Endodermal cell (in vitro differentiated cells): ENCODE results near the gene AQP1. TPM values are rescaled to one million over a fixed set of nuclear protein-coding genes. Genes with fewer than 3 reads are reported as not detected.

Experiments
- DNase-seq: peaks from one replicate; pipeline ENCODE4 v3.0.0-alpha.2; 2017
- H3K27ac ChIP-seq: 2 replicates; pipeline ENCODE4 v1.5.1; 2013; ENCODE audit warnings: mild to moderate bottlenecking, low read depth, low read length, moderate library complexity
- H3K27me3 ChIP-seq: 2 replicates; pipeline ENCODE4 v1.6.1; 2013; ENCODE audit warnings: mild to moderate bottlenecking, low read length, moderate library complexity; ENCODE audit not compliant: insufficient read depth, control insufficient read depth, poor library complexity, severe bottlenecking
- H3K36me3 ChIP-seq: 2 replicates; pipeline ENCODE4 v1.7.0; 2013; ENCODE audit warnings: mild to moderate bottlenecking, low read length, moderate library complexity; ENCODE audit not compliant: control insufficient read depth, insufficient read depth
- H3K4me1 ChIP-seq: one replicate; pipeline ENCODE4 v1.7.0; 2013; ENCODE audit warnings: low read length; ENCODE audit not compliant: control insufficient read depth, insufficient read depth
- H3K4me3 ChIP-seq: 2 replicates; pipeline ENCODE4 v1.5.1; 2013; ENCODE audit warnings: mild to moderate bottlenecking, low read length, moderate library complexity
- H3K9ac ChIP-seq: 2 replicates; pipeline ENCODE4 v1.6.1; 2013; ENCODE audit warnings: mild to moderate bottlenecking, low read length, moderate library complexity; ENCODE audit not compliant: poor library complexity, severe bottlenecking; ENCODE audit errors: extremely low read depth
- H3K9me3 ChIP-seq: 2 replicates; pipeline ENCODE4 v1.6.1; 2013; ENCODE audit warnings: mild to moderate bottlenecking, low read length, moderate library complexity; ENCODE audit not compliant: control insufficient read depth
- H3K27ac Mint-ChIP-seq: 2 replicates; pipeline ENCODE4 v1.8.0; 2020; ENCODE audit warnings: mixed read lengths
- H3K27me3 Mint-ChIP-seq: 2 replicates; pipeline ENCODE4 v1.8.0; 2021; ENCODE audit warnings: mild to moderate bottlenecking, mixed read lengths; ENCODE audit not compliant: insufficient read depth
- H3K36me3 Mint-ChIP-seq: 2 replicates; pipeline ENCODE4 v1.8.0; 2020; ENCODE audit warnings: low read depth, mixed read lengths
- H3K4me1 Mint-ChIP-seq: 2 replicates; pipeline ENCODE4 v1.8.0; 2020; ENCODE audit warnings: mixed read lengths
- H3K4me3 Mint-ChIP-seq: 2 replicates; pipeline ENCODE4 v1.8.0; 2020; ENCODE audit warnings: mild to moderate bottlenecking, moderate library complexity, mixed read lengths
- H3K9me3 Mint-ChIP-seq: 2 replicates; pipeline ENCODE4 v1.8.0; 2020; ENCODE audit warnings: mild to moderate bottlenecking, mixed read lengths
- CTCF ChIP-seq: fragments of 200-600 bp; sonication (generic); conservative IDR thresholded peaks from 2 replicates; pipeline ENCODE4 v1.5.0; 2021; ENCODE audit warnings: antibody characterized with exemption, mild to moderate bottlenecking
- WGBS, 2 experiments: methylation state at CpG; one replicate each; pipeline versions ENCODE4 v1.1.5 to v1.1.7; 2013; ENCODE audit warnings: missing lambda C conversion rate in 2 of 2, mixed read lengths in 1 of 2; ENCODE audit not compliant: insufficient coverage in 1 of 2, insufficient read length in 1 of 2; 5-methylcytosine and 5-hydroxymethylcytosine counted together
- total RNA-seq, 2 donors: library from RNA; stranded (reverse); fragmentation: NEBNext Ultra II Directional in 1 of 2; extraction: Animal tissue kit (Norgen Biotek cat#: 25700) in 1 of 2; gene quantifications; 2 replicates in 1 of 2; 3 replicates in 1 of 2; pipeline ENCODE4 v1.2.1, GENCODE V29; 2021

AQP1 gene
- total RNA-seq, 2 donors from 2014 or later, result 0.26 to 0.91 TPM

DNA sequence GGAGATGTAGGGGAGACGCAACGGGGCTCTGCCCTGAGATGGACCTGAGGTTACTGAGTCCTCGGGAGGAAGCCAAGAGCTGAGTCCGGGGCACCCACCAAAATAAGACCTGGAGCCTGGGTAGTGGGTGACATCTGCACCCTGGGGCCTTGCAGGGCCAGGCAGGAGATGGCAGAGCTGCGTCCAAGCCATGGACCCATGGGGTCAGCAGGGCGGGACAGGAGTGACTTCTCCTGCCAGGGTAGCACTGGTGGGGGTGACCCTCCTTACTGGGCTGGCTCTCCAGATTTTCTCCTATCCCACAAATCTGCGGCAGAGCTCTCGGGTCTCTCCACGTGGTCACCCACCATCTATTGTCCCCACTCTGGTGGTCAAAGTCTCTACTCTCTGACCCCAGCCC is 54.2 kb downstream of the AQP1 start:
- H3K4me1 ChIP-seq, result no peaks in the 10 kb centered on the region
- Mint-ChIP-seq H3K4me1 (peaks cover 2% of the 10 kb centered on the region), H3K27ac (no peak overlapping the region), H3K4me3 (no peak overlapping the region), H3K36me3 (no peaks in the 10 kb centered on the region), H3K9me3 (no peaks in the 10 kb centered on the region), H3K27me3 (peaks cover 11% of the 10 kb centered on the region)
- no peaks in the 10 kb centered on the region for H3K9me3 ChIP-seq
- TF ChIP-seq CTCF, result no peak
- H3K9ac ChIP-seq, result no peak overlapping the region
- H3K27ac ChIP-seq, result no peak overlapping the region
- peaks cover 14% of the 10 kb centered on the region for H3K27me3 ChIP-seq
- no peaks in the 10 kb centered on the region for H3K36me3 ChIP-seq
- WGBS, 2 experiments, result 89 to 100% methylated on average over 6 to 9 of the region's 9 CpGs
- DNase-seq, result no peak
- no peak overlapping the region for H3K4me3 ChIP-seq

DNA sequence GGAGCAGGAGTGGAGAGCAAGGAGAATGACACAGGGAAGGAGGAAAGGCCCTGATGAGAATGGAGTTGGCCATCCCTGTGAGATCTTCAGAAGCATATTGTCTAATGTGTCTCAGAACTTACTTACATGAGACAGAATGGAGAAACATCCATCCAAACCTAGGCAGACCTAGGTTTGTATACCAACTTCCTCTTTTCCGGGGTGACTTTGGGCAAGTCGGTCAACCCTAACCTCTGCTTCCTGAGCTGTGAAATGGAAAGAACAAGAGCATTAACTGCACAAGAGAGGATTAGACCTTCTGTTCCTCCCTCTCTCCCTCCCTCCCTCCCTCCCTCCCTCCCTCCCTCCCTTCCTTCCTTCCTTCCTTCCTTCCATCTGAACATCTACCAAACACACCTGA is 56.6 kb downstream of the AQP1 start:
- peaks cover 14% of the 10 kb centered on the region for H3K27me3 ChIP-seq
- H3K4me1 ChIP-seq, result no peaks in the 10 kb centered on the region
- H3K27ac ChIP-seq, result no peak overlapping the region
- 92% methylated on average over 2 of the region's 2 CpGs; no CpG with 5 or more reads in 1 of the 2 experiments for WGBS, 2 experiments
- no peak for DNase-seq
- H3K36me3 ChIP-seq, result no peaks in the 10 kb centered on the region
- Mint-ChIP-seq H3K9me3 (no peaks in the 10 kb centered on the region), H3K4me1 (peaks cover 4% of the 10 kb centered on the region), H3K27me3 (peaks cover 24% of the 10 kb centered on the region), H3K36me3 (no peaks in the 10 kb centered on the region), H3K4me3 (no peak overlapping the region), H3K27ac (no peak overlapping the region)
- no peak overlapping the region for H3K4me3 ChIP-seq
- TF ChIP-seq CTCF, result no peak
- no peaks in the 10 kb centered on the region for H3K9me3 ChIP-seq
- no peak overlapping the region for H3K9ac ChIP-seq

DNA sequence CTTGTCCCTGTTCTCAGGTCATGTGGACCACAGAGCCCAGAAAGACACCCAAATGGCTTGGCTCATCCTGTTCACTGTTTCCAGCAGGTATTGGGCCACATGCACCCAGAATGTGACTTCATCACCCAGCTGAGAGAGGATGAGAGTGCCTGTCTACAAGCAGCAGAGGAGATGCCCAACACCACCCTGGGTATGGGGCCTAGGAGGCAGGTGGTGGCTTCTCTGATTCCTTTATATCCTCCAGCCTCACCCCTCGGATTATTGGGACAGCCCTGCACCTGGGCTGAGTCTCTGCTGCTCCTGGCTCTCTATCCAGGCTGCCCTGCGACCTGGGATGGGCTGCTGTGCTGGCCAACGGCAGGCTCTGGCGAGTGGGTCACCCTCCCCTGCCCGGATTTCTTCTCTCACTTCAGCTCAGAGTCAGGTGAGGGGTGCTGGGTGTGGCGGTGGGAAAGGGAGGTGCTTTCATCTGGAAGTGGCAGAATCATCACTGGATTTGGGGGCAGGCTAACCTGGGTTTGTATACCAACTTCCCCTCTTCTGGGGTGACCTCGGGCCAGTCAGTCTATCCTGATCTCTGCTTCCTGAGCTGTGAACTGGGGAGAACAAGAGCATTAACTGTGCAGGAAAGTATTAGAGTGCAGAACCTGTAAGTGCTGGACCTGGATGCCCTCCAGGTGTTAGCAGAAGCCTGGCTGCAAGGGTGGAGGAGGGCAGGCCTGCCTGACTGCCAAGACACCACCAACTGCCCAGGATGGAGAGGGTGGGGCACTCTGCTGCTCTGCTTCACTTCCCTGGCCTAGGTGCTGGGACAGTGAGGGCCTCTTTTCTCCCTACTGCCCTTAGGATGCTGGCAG is 57.3 kb downstream of the AQP1 start:
- no peak for DNase-seq
- H3K27me3 Mint-ChIP-seq, result peaks cover 25% of the 10 kb centered on the region
- H3K9ac ChIP-seq, result no peak overlapping the region
- no peaks in the 10 kb centered on the region for H3K36me3 Mint-ChIP-seq
- H3K9me3 ChIP-seq, result no peaks in the 10 kb centered on the region
- no peak overlapping the region for H3K4me3 ChIP-seq
- no peaks in the 10 kb centered on the region for H3K9me3 Mint-ChIP-seq
- no peaks in the 10 kb centered on the region for H3K36me3 ChIP-seq
- 80 to 88% methylated on average over 3 to 7 of the region's 7 CpGs for WGBS, 2 experiments
- H3K4me3 Mint-ChIP-seq, result no peak overlapping the region
- H3K27ac Mint-ChIP-seq, result no peak overlapping the region
- H3K27me3 ChIP-seq, result peaks cover 11% of the 10 kb centered on the region
- peaks cover 7% of the 10 kb centered on the region for H3K4me1 Mint-ChIP-seq
- H3K4me1 ChIP-seq, result no peaks in the 10 kb centered on the region
- no peak for TF ChIP-seq CTCF
- no peak overlapping the region for H3K27ac ChIP-seq
